HG03565 (cell line): ENCODE results near the gene TTC33.
"Not testable (repeated sequence)": the region's sequence is repeated elsewhere in the genome, so short reads cannot be mapped to it uniquely, and the experiment has no call there.

ENCODE experiments used
- ATAC-seq: cut with Tn5 transposase; IDR thresholded peaks from one replicate; pipeline ENCODE4 v1.9.1; 2021; ENCODE audit warnings: mild to moderate bottlenecking, moderate library complexity; ENCODE audit not compliant: unreplicated experiment

The TTC33 gene, protein sequence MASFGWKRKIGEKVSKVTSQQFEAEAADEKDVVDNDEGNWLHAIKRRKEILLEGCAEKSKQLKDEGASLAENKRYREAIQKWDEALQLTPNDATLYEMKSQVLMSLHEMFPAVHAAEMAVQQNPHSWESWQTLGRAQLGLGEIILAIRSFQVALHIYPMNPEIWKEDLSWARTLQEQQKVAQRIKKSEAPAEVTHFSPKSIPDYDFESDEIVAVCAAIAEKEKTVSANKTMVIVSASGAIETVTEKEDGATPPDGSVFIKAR

DNA sequence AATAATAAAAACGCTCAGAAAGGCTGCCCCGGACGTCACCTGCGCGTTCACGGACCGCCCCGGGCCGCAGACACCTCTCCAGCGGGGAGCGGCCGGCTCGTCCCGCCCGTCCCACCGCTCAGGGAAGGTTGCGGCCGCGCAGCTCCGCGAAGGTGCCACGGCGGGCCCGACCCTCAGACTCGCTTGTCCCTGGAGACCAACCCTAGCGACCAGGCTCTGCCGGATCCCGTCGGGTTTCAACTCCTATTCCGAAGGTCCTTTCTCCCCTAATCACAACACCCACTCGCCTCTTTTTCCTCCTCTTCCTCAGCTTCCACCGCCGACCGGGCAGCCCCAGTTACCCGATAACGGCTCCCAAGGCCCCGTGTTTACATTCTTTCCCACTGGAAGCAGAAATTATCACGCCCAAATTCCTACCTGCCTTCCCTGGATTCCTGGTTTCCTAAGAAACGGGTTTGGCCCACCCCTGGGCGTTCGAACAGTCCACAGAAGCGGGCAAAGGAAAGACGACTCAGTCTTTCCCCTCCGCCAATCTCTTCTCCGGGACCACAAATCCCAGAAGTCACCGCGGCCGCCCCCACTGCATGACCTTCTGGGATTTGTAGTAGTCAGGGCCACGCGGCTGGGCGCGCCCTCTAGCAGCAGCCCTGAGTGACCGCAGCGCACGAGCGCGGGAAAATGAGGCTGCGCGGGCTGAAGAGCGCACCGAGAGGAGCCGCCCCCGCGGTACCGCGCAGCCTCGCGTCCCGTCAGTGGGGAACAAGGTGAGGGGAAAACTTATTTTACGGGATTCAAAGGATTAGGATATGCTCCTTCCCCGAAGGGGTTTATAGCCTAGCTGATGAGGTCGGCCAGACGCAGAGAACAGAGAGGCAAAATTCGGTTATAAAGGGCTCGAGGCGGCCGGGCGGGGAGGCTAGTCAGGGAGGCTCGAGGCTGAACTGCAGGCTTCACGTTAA, at the start of gene TTC33:
TTC33 (minus strand) TSS at position 555 of the 959 bp plus-strand sequence. CDS start 8,943 bp downstream, outside the sequence.
- ATAC-seq: peak; percentile 86

DNA sequence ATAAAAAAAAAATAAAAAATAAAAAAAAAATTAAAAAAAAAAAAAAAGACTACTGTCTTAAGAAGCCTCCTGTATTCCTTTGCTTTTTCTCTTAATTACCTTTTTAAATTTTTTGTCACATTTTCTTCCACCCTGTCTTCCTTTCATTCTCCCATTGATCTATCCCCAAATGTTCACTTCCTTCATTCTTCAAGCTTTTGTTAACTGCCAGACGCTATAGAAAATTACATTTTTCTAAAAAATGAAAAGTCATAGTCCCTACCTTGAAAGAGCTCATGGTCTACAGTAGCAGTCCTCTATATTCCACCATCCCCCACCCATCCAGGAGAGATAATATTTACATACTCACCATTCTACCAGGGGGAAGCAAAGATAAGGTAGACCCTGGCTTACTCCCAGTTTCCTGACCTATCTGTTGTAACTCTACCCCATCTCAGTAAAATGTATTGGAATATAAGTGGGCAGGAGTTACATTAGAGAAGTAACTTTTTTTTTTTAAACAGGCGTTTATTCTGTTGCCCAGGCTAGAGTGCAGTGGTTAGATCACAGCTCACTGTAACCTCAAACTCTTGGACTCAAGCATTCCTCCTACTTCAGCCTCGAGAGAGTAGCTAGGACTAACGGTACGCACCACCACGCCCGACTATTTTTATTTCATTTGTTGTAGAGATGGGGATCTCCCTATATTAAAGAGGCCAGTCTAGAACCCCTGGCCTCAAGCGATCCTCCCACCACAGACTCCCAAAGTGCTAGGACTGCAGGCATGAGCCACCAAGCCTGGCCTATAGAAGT, 46.2 kb upstream of the TTC33 start:
- ATAC-seq: no peak

- no peak for ATAC-seq
These were observed 43.5 kb upstream of the TTC33 start for GRCh38 chr5:40799258-40799657.

DNA sequence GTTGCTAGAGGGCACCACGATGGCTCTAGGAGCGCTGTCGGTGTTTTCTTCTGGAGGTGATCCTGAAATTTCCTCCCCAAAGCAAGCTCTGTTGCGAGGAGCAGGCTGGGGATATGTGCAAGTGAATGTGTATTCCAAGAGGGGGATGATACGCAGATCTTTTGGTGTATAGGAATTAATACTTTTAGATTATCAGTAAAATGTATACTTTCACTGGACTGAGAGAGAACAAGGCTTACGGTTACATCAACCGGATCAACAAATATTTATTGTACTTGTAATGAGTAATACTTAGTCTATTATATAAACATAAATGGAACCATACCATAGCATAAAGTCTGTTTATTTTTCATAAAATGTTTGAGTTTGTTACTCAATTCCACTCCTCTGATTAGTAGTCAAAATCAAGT, 43.0 kb upstream of the TTC33 start:
- ATAC-seq: no peak

DNA sequence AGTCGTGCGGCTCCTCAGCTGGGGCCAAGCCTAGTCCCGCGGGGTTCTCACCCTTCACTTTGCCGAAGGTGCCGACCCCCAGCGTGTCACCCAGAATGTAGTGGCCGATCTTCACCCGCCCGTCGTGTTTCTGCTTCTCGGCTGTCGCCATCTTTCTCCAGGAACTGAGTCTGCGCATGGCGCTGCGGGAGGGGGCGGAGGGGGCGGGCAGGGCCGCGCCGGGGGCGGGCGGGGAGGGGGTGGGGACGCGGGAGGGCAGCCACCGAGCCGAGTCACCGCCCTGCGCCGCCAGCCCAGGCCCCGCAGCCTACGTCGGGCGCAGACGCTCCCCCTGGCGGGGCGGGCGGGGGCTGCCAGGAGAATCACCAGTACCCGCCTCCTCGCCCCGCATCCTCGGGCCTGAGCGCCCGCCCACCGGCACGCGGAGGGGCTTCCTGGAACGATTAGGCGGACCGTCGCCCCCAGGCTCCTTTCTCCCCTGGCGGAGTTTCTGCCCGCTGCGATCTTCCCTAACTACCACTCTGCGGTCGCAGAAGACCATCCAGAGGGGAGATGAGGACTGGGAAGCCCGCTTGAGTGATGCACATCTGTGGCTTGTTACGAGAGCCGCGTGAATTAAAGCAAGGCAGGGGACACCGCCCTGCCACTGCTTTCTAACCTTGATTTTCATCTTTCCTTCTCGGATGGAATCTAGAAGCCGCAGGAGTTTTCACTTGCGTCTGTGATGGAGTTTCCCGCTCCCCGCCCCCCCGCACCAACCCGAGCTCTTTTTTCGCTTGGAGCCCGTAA, 42.4 kb upstream of the TTC33 start, which contains the start of gene PRKAA1:
PRKAA1 (minus strand) TSS at position 363 of the 789 bp plus-strand sequence; CDS start at position 178, 185 bp downstream.
- peak; percentile 95 for ATAC-seq

DNA sequence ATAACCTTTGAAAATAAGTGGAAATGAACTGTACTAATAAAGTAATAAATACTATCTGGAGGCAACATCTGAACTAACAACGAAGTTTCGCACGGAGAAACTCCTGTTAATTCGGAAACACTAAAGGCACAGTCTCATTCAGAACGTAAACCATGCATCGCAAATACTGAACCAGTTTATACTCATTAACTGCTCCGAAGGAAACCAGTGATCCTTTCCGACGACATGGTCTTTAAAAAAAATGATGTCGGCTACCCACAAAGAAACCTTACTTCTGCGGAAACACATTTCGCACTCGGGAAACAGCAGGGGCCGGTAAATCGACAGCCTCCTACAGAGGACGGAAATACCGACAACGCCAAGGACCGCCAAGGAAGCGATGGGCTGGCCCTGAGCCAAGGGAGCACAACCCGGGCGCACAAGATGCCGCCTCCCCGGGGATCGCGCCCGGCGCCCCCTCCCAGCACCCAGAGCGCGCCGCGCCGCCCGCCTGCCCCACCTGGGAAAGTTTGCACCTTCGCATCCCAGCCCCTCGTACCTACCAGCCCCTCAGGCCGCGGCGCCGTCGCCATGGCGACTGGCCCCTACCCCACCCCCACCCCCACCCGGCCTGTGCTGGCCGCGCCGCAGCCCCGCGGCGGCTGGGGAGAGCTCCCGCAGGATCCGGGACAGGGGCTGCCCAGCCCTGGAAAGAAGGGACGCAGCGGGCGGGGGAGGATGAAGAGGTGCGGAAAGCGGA, 41.7 kb upstream of the TTC33 start:
- peak; percentile 22 for ATAC-seq

DNA sequence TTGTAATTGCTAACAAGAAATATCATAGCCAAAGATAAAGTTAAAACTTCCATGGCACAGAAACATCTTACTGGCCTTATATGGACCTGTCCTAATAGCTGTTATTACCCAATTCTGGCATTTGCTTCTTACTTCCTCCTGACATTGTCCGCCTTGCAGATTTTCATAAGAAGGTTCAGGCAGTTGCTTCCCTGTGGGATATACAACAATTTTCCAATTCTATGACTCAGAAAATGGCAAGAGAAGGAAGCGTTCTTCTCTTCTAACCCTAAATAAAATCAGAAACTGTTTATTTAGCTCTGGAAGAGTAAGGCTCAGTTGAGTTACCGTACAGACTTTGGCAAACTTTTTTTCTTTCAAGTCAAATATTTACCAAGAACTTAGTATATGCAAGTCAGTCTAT, 40.7 kb upstream of the TTC33 start:
- no peak for ATAC-seq

DNA sequence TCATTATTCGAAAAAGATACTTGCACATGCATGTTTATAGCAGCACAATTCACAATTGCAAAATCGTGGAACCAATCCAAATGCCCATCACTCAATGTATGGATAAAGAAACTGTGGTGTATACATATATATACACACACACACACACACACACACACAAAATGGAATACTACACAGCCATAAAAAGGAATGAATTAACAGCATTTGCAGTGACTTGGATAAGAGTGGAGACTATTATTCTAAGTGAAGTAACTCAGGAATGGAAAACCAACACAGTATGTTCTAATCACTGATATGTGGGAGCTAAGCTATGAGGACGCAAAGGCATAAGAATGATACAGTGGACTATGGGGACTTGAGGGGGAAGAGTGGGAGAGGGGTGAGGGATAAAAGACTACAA, 39.1 kb upstream of the TTC33 start:
- not testable (repeated sequence) for ATAC-seq

GRCh38 chr5:40794340-40794739, 38.6 kb upstream of the TTC33 start:
- ATAC-seq: not testable (repeated sequence)

DNA sequence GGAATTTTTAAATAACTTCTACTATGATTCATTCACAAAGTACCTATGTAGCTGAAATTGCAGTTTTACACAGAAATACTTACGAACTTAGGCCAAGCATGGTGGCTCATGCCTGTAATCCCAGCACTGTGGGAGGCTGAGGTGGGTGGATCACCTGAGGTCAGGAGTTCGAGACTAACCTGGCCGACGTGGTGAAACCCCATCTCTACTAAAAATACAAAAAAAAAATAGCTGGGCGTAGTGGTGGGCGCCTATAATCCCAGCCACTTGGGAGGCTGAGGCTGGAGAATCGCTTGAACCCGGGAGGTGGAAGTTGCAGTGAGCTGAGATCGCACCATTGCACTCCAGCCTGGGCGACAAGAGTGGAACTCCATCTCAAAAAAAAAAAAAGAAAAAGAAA, 36.9 kb upstream of the TTC33 start:
- not testable (repeated sequence) for ATAC-seq

DNA sequence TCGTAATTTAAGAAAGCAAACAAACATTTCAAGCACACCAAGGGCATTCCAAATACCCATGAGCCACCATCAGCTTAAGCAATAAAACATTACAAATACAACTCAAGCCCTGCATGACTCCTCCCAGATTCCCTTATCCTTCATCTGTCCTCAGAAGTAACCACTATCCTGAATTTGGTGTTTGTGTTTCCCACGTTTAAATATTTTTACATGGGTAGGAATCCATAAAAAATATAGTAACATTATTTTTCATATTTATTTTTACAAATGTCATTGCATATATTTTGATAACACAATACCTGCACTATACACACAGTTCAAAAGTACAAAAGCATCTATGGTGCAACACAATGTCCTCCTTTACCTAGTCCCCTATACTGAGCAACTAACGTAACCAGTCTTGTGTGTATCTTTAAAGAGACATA, 36.0 kb upstream of the TTC33 start:
- ATAC-seq: no peak

DNA sequence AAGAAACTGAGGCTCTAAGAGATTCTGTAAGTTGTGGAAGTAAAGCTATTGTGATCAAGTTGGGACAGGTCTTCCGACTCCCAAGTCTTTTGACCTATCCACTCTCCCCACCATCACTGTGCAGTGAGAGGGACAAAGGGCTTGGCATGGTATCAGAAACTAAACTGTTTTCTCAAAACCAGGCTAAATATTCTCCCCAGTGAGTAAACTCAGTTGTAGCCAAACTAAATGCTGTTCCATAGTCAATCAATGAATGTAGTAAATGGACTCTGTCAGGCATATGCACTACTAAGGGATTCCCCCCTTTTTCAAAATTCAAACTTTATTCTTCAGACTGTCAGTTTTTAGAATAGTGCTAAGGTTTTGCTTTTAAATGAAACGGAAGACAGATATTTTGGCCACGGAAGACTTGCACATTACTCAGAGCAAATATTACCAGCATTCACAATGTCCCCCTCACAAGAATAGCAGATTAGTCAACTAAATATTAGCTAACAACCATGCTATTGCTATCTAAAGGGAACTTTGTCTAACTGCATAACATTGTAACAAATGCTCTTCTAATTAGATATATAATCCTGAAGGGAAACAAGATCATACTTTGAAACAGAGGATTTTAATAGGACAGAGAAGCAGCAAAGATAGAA, 35.3 kb upstream of the TTC33 start:
- ATAC-seq: no peak

DNA sequence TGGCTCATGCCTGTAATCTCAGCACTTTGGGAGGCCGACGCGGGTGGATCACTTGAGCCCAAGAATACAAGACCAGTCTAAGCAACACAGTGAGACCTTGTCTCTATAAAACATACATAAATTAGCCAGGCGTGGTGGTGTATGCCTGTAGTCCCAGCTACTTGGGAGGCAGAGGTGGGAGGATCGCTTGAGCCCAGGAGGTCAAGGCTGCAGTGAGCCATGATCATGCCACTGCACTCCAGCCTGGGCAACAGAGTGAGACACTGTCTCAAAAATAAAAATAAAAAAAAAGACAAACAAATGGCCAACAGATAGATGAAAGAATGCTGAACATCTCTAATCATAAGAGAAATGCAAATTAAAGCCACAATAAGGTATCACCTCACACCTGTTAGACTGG, 33.2 kb upstream of the TTC33 start:
- not testable (repeated sequence) for ATAC-seq

GRCh38 chr5:40787986-40788385, 32.2 kb upstream of the TTC33 start:
- ATAC-seq: no peak

DNA sequence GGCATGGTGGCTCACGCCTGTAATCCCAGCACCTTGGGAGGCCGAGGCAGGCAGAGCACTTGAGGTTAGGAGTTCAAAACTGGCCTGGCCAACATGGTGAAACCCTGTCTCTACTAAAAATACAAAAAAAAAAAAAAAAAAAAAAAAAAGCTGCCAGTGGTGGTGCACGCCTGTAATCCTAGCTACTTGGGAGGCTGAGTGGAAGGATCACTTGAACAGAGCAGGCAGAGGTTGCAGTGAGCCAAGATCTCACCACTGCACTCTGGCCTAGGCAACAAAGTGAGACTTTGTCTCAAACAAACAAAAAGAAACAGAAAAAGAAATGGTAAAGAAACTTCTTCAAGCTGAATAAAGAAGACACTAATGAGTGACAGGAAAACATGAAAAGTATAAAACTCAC, 30.9 kb upstream of the TTC33 start:
- ATAC-seq: not testable (repeated sequence)

GRCh38 chr5:40784916-40785315, 29.2 kb upstream of the TTC33 start:
- ATAC-seq: no peak

GRCh38 chr5:40784027-40784653, 28.4 kb upstream of the TTC33 start:
- no peak for ATAC-seq

- no peak for ATAC-seq
These were observed 26.2 kb upstream of the TTC33 start for GRCh38 chr5:40781843-40782409.
